Prostate gland (tissue), 2 donors: Measurements from ENCODE around the gene RALGPS1.

Experiments
- POLR2A ChIP-seq: fragments of 450-650 bp; IDR thresholded peaks from one replicate; pipeline ENCODE4 v1.6.1; 2016; ENCODE audit warnings: antibody characterized with exemption, mild to moderate bottlenecking
- POLR2AphosphoS5 ChIP-seq: sonication (generic); formaldehyde crosslinking; IDR thresholded peaks from one replicate; pipeline ENCODE4 v1.6.1; 2017; ENCODE audit warnings: antibody characterized with exemption
- TF ChIP-seq, protein P1 (sequence below), 4 experiments: fragments of 200-600 bp in 2 of 4; fragments of 450-650 bp in 2 of 4; sonication (generic) in 2 of 4; IDR thresholded peaks; 1 replicate in 3 of 4; 2 replicates in 1 of 4; pipeline ENCODE4 v1.5.1; 2016 to 2019; ENCODE audit warnings: antibody characterized with exemption in 4 of 4, mild to moderate bottlenecking in 2 of 4, moderate library complexity in 2 of 4

GRCh38 chr9:126874546-126875314 is 39.9 kb upstream of the RALGPS1 start:
- TF ChIP-seq, protein P1, sequence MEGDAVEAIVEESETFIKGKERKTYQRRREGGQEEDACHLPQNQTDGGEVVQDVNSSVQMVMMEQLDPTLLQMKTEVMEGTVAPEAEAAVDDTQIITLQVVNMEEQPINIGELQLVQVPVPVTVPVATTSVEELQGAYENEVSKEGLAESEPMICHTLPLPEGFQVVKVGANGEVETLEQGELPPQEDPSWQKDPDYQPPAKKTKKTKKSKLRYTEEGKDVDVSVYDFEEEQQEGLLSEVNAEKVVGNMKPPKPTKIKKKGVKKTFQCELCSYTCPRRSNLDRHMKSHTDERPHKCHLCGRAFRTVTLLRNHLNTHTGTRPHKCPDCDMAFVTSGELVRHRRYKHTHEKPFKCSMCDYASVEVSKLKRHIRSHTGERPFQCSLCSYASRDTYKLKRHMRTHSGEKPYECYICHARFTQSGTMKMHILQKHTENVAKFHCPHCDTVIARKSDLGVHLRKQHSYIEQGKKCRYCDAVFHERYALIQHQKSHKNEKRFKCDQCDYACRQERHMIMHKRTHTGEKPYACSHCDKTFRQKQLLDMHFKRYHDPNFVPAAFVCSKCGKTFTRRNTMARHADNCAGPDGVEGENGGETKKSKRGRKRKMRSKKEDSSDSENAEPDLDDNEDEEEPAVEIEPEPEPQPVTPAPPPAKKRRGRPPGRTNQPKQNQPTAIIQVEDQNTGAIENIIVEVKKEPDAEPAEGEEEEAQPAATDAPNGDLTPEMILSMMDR (IDR thresholded peaks at IDR 0.05): no peak
- TF ChIP-seq POLR2A (no peak), POLR2AphosphoS5 (no peak)
